HK-2 (cell line): ENCODE measurements around the gene KIAA1328.

Experiments used
- DNase-seq: peaks from one replicate; pipeline ENCODE4 v3.0.0-alpha.2; 2018; ENCODE audit not compliant: unreplicated experiment

Gene KIAA1328

GRCh38 chr18:36950960-36951359 is 122.0 kb downstream of the KIAA1328 start:
- no peak for DNase-seq

GRCh38 chr18:36953047-36953446 is 124.1 kb downstream of the KIAA1328 start:
- no peak for DNase-seq

- no peak for DNase-seq
Observed at GRCh38 chr18:36960038-36960437, 131.1 kb downstream of the KIAA1328 start.

DNA sequence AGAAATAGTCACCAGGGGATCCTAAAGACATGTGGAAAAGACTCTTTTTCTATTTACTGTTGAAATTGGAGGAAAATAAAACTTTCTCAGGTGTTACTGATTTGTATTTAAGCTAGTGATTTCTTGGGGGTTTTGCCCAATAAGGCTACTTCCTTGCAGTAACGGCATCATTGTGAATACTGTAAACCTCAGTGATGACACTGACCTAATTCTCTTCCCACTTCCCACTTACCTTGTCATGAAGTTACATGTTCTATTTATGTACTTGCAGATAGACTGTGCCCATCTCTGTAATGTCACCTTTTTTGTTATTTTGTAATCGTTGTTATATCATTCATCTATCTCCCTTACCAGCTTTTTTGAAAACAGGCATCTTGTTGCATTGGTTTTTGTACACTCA is 134.5 kb downstream of the KIAA1328 start:
- DNase-seq, result no peak

GRCh38 chr18:36974686-36975085 is 145.8 kb downstream of the KIAA1328 start:
- no peak for DNase-seq

DNA sequence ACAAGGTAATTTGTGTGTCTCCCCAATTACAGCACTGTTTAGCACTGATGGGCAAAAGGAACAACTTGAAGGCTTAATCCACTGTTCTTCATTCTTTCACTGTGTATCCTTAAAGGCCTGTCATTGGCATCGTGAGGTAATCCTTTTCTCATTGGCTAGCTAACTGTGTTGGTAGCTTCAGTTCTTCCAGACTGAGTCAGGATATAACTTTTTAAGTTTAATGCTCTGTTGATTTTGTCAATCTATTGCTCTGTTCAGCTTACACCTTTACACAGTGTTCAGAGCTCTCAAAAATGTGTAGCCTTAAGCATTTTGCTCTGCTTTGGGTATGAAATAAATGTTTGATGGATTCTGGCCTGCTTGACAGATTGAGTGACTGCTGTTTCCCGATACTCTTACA is 148.2 kb downstream of the KIAA1328 start:
- DNase-seq, result no peak

- no peak for DNase-seq
Observed at GRCh38 chr18:36993068-36993467, 164.1 kb downstream of the KIAA1328 start.

GRCh38 chr18:37006742-37007141 is 177.8 kb downstream of the KIAA1328 start:
- no peak for DNase-seq

DNA sequence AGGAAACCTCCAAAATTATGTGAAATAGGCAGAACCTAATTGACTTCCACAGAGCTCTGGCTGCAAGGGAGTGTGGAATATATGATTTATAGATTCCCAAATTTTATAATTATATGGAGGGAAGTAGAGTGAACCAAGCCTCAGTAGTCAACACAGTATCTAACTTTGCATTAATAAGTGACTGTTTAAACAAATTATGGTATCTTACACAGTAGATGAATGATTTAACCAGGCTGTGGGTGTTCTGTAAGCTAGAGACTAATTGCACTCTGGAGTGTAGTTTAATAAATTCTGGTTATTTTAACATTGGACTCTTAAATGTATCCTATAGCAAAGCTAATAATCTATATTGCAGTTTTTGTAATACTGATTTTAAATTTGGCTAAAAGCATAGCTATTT is 183.5 kb downstream of the KIAA1328 start:
- DNase-seq, result no peak

DNA sequence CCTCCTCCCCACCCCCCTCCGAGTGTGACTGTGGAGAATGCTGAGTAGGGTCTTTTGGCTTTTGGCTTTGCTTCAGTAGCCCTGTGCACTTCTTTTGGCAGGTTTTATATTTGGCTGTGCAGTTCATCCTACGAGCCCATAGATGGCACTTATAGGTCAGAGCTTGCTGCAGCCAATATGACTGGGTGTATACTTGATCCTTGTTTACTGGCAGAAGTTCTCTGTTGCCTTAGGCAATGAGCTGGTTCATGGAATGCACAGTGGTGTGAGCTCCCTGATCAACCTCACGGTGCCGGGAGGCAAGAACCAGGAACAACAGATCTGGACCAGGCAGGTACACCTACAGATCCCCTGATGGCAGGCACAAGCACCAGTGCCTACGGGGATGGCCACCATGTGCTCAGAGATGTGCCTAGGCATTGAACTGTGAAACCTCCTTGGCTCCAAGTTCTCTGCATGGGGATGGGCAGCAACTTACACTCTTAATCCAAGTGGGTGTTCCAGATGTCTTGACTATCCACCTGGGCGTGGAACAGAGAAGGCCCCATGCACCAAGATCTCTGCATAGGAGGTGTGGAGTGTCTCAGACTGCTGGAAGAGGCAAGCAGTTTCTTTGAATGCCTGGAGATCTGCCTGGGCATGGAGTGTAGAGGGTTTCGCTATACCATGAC is 190.4 kb downstream of the KIAA1328 start:
- DNase-seq, result peak; percentile 2

DNA sequence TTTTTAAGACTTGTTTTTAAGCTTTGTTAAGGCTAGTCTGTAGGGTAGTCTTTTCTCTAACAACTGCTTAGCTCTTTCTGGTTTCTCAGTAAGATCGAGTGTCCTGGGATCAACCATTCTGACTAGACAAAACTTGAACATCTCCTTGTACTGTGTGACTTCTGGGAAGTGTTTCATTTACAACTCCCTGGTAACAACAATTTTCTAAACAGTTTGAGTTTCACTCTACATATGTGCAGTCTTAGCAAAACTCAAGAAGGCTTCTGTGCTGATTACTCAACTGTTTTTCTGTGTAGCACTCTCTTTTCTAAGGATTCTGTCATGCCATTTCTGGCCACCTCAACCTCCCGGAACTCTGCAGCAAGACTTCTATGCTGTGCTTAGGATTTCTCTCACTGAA is 204.5 kb downstream of the KIAA1328 start:
- DNase-seq, result no peak

- DNase-seq, result no peak
Observed at GRCh38 chr18:37042381-37042780, 213.5 kb downstream of the KIAA1328 start.

DNA sequence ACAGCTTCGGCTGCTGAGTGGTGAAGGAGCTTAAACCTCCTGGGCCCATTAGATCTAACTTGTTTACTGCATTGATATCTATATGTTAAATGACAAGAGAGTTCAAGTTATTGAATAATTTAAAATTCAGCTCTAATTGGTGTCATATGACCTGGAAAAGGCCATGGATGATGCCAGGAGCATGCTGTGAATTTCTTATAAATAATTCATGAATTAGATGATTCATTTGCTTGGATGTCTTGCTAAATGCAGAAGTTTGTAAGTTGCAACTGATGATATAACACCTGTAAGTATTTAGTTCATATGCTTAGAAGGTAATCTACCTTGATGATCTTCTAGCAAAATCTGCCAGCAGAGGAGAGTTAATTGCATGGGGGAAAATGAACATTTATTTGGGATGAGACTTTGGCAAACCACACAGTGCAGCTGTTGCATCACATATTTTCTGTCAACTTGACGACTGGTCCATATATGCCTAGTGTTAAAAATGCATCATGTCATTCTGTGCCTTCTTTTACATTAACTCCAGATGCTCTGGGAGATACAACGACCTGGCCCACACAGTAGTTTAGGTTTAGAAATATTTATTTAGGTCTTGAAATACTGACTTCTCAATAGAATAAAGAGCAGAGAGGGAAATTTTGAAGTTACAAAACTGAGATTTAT is 226.3 kb downstream of the KIAA1328 start:
- DNase-seq, result no peak

- no peak for DNase-seq
Observed at GRCh38 chr18:37064187-37064586, 235.3 kb downstream of the KIAA1328 start.

GRCh38 chr18:37065254-37065653 is 236.3 kb downstream of the KIAA1328 start:
- DNase-seq, result no peak

- DNase-seq, result no peak
Observed at GRCh38 chr18:37084912-37085311, 256.0 kb downstream of the KIAA1328 start.

DNA sequence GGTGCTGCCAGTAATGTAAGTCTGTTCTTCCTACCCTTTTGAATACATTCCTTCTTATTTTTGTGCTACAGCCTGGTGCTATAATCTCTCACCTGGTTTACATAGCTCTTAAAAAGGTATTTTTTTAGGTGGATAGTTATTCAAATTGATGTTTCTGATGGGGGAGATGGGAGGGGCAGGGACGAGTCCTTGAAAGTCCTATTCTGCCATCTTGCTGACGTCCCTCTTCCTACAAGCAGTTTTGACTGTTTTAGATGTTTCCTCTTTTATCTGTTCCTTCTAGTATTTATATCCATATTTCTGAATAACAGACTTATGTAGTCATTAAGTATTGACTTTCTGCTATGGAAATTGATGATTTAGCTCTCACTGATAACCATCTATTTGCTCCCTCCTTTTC is 256.4 kb downstream of the KIAA1328 start:
- no peak for DNase-seq

- DNase-seq, result no peak
Observed at GRCh38 chr18:37107748-37108522, 279.0 kb downstream of the KIAA1328 start.

GRCh38 chr18:37122877-37123276 is 293.9 kb downstream of the KIAA1328 start:
- no peak for DNase-seq

- DNase-seq, result no peak
Observed at GRCh38 chr18:37124516-37124915, 295.6 kb downstream of the KIAA1328 start.

DNA sequence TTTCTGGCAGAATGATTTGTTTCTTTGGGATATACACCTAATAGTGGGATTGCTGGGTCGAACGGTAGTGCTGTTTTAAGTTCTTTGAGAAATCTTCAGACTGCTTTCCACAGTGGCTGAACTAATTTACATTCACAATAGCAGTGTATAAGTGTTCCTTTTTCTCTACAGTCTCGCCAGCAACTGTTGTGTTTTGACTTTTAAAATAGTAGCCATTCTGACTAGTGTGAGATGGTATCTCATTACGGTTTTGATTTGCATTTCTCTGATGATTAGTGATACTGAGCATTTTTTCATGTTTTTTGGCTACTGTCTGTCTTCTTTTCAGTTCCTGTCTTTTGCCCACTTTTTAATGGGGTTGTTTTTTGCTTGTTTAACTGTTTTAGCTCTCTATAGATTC is 306.2 kb downstream of the KIAA1328 start:
- DNase-seq, result no peak

DNA sequence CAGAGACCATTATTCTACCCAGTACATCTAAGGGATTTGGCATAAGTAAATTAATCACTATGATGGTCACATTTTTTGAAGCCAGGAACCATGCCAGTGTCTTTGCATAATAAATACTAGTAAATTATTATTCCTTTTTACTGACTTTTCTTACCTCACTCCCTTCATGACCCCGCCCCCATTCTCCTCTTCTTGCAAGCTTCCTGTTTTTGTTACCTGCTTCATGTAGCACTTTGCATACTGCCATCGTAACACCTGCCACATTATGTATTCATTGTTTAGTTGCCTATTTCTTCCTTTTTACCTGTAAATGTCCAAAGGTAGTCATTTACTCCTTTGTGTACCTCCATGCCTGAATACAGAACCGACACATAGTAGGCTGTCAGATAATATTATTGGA is 309.5 kb downstream of the KIAA1328 start:
- no peak for DNase-seq

DNA sequence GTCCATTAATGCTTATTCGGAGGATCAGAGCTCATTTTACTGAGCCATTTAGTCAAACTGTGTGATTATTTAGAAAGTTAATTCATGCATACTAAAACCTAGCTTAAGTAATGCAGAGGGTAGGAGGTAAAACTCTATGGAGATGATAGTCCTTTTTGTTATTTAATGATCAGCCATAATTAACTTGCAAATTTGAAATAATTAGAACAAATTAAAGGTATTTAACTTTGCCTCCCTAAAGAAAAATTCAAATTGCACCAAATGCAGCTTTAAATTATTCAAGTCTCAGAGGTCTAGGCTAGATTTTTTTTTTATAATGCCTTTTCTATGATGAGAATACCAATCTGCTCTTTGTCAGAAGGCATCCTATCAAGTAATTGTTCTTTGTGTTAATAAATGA is 310.9 kb downstream of the KIAA1328 start:
- DNase-seq, result no peak
